AG08396 (cell line): ENCODE data around the gene TNS4.

Experiments
- DNase-seq: peaks from one replicate; pipeline ENCODE4 v3.0.0; 2012; ENCODE audit warnings: low spot score, mixed read lengths

Gene TNS4

GRCh38 chr17:40473573-40474365, 27.7 kb downstream of the TNS4 start:
- DNase-seq, result no peak

DNA sequence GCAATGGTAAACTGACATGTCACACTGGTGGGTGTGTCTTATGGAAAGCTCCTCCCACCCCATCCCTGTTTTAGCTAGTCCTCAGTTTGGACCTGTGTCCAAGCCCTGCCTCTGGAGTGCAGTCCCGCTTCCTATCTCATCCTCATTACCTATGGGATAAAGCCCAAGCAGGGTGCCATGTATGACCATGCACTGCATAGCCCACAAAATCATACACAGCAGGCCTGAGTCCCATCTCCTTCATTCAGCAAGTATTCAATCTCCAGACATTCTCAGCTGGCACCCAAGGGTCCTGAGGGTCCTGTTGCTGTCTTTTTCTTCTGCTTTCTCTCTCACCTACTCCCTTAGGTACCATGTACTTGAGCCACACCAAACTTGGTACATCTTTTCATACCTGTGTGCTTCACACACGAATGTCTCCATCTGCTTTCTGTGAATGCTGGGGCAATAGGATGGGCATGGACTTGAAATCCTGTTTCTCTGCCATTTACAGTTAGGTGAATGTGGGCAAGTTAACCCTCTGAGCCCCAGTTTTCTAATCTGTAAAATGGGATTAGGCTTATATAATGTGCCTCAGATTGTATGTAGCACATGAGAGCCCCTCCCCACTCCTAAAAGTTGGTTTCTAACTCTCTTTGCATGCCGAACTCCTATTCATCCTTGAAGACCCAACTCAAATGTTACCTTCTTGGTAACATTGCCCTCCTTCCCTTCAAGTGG, 28.5 kb downstream of the TNS4 start:
- DNase-seq, result no peak

DNA sequence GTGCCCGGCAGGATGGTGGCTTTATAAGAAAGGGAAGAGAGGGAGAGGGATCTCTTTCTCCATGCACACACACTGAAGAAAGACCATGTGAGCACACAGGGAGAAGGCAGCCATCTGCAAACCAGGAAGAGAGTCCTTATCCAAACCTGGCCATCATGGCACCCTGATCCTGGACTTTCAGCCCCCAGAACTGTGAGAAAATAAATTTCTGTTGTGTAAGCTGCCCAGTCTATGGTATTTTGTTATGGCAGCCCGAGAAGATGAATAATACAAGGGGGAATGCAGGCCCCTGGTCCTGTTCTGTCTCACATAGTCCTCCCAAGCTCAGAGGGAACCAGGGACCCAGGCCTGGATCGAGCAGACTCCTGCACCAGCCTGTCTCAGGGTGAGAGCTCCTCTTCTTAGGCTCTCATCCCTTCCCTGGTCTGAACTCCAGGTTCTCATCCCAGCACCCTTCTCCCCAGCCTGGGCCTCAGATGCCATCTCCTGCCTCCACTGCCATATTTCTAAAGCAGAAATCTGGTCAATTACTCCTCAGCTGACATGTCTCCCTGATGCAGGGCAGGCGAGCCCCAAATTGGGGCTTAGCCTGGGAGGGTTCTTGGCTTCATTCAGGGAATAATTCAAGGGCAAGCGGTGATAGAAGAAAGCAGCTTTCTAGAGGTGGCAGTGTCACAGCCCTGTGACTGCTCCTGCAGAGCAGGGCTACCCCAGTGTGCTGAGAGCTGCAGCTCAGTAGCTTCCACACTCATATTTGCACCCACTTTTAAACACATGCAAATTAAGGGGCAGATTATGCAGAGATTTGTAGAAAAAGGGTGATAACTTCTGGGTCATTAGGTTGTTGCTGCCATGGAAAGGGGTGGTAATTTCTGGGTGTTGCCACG, 29.3 kb downstream of the TNS4 start:
- no peak for DNase-seq

- DNase-seq, result peak; percentile 67
Measured at GRCh38 chr17:40470932-40471828, 30.2 kb downstream of the TNS4 start.

- DNase-seq, result no peak
Measured at GRCh38 chr17:40469805-40470675, 31.4 kb downstream of the TNS4 start.

GRCh38 chr17:40468560-40468959, 32.9 kb downstream of the TNS4 start:
- no peak for DNase-seq

DNA sequence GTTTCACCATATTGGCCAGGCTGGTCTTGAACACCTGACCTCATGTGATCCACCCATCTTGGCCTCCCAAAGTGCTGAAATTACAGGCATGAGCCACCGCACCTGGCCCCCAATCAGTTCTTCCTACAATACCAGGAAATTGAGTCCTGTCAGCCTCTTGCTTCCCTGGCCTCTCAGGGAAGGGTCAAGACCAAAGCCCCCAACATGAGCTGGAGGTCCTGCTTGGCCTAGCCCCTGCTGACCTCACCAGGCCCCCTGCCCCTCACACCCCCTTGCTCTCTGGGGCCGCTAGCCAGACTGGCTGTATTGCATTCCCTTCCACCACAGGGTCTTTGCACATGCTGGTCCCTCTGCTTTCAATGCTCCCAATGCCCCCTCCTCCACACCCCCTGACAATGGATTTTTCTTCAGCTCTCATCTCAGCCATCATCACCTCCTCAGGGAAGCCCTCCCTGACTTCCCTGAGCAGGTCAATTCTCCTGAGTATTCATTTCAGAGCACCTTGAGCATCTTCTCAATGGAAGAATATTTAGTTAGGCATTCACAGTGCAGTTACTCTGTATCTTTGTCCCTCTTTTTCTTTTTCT, 34.0 kb downstream of the TNS4 start:
- DNase-seq, result no peak

GRCh38 chr17:40466298-40466971, 35.0 kb downstream of the TNS4 start:
- DNase-seq, result no peak

- DNase-seq, result no peak
Measured at GRCh38 chr17:40464392-40464855, 37.0 kb downstream of the TNS4 start.

GRCh38 chr17:40463122-40463550, 38.3 kb downstream of the TNS4 start:
- DNase-seq, result no peak

DNA sequence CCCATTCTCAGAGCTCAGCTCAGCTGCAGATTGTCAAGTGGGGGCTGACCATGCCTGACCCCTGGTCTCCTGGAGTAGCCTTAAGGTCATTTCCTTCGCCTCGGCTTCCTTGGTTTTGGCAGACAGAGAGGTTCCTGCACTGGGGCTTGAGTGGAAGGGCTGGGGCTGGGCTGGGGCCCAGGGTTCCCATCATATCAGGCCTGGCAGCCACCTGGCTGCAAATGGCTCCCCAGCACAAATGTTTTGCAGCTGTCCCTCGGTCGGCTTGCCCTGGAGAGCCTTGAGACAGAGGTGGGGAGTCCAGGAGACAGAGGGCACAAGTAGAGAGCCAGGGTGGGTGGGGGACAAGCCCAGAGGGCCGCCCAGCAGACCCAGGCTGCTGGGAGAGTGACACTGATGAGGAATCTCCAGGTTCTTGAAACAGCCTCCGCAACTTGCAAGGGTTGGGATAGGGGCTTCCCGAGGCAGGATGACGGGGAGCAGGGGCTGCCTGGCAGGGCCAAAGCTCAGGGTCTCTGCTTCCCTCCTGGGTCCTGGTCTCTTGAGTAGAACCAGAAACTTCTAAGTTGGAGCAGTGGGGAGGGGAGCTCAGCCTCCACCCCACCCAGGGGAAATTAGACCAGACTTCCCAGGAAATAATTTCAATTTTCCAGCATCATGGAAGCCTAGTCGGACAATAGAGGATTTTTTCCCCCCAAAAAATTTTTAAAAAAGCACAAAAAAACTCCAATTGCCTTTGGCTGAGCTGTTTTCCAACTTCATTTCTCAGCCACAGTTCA, 38.9 kb downstream of the TNS4 start:
- DNase-seq, result no peak

- no peak for DNase-seq
Measured at GRCh38 chr17:40461732-40462342, 39.6 kb downstream of the TNS4 start.

GRCh38 chr17:40460968-40461731, 40.3 kb downstream of the TNS4 start:
- no peak for DNase-seq

GRCh38 chr17:40460604-40460967, 40.8 kb downstream of the TNS4 start:
- DNase-seq, result no peak

- no peak for DNase-seq
Measured at GRCh38 chr17:40459636-40460603, 41.5 kb downstream of the TNS4 start.

DNA sequence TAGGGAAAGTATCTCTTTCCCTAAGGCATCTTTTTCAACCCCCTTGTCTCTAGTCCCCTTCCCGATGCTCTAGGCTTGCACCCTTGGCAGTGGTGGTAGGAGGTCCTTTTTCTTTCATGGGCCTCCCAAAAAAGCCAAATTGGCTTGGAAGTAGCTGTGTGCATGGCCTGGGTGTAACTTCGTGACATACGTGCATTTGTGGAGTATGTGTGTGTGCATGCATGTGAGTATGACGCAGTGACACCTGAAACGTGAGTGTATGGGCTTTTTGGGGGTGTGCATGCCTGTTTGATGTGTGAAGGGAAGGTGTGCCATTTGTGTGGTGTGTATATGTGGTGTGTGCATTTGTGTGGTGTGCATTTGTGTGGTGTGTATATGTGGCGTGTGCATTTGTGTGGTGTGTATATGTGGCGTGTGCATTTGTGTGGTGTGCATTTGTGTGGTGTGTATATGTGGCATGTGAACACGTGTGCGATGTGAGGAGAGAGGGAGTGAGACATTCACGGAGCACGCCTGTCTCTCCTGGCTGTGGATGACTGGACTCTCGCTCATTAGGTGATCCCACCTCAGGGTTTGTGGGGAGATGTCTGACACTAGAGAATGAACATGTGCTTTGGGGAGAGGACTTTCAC, 42.5 kb downstream of the TNS4 start:
- no peak for DNase-seq
